Esophagus squamous epithelium (tissue), 4 donors: ENCODE data around the gene IL23A.

ENCODE experiments used
- CTCF ChIP-seq, 6 experiments: fragments of 450-650 bp in 4 of 6; fragments of 200-600 bp in 2 of 6; sonication (generic) in 2 of 6; IDR thresholded peaks; one replicate each; pipeline ENCODE4 v1.5.1; 2016 to 2019; ENCODE audit warnings: antibody characterized with exemption in 6 of 6, mild to moderate bottlenecking in 4 of 6, moderate library complexity in 4 of 6
- POLR2A ChIP-seq, 4 donors: fragments of 450-650 bp; IDR thresholded peaks; one replicate each; pipeline ENCODE4 v1.6.1; 2017; ENCODE audit warnings: antibody characterized with exemption in 4 of 4, mild to moderate bottlenecking in 4 of 4, moderate library complexity in 3 of 4

DNA sequence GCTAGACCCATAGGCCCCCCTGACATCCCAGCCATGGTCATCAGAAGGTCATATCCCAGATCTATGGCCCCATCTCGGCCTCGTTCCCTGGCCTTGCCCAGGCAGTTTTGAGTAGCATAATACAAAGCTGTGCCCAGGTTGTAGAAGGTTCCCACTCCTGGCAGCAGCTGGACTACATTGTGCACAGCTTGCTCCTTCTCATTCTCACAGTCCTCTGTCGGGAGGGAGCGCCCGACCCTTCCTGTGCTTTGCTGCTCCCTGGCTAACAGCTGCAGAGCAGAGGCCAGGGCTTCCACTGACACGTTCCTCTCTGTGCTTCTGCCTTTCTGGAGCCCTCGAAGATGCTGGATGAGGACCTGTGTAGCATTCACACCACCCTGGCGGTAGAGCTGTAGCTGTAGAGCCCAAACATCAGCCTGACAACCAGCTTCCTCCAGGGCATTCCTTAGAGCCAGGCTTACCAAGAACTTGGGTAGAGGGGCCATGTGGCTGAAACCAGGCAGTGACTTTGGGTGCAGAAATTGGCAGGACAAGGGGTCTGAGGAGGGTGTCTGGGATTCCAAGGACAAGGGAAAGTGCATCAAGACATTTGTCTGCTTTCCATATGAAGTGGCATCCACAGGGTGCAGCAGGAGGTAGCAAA, 22.9 kb downstream of the IL23A start:
- TF ChIP-seq CTCF (IDR thresholded peaks at IDR 0.05) = no peak
- no peak for TF ChIP-seq POLR2A (IDR thresholded peaks at IDR 0.05)
